ENCODE measurements around the gene GLIPR2.
"Not testable (repeated sequence)": the region's sequence is repeated elsewhere in the genome, so short reads cannot be mapped to it uniquely, and the experiment has no call there.

GLIPR2 gene, protein sequence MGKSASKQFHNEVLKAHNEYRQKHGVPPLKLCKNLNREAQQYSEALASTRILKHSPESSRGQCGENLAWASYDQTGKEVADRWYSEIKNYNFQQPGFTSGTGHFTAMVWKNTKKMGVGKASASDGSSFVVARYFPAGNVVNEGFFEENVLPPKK

GRCh38 chr9:36136272-36136893 lies at the start of gene GLIPR2:
Gene GLIPR2 (plus strand): TSS chr9:36136733. CDS start chr9:36136779, 46 bp downstream.
- DNase-seq: peak; percentile 67

DNA sequence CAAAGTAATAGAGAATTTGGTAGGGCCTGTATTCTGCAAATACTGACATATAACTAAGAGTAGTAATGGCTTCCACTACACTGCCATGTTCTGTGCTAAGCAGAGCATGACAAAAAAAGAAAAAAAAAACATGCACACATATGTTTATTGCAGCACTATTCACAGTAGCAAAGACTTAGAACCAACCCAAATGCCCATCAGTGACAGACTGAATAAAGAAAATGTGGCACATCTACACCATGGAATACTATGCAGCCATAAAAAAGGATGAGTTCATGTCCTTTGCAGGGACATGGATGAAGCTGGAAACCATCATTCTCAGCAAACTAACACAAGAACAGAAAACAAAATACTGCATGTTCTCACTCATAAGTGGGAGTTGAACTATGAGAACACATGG lies 49.5 kb upstream of the GLIPR2 start:
- not testable (repeated sequence) for DNase-seq

DNA sequence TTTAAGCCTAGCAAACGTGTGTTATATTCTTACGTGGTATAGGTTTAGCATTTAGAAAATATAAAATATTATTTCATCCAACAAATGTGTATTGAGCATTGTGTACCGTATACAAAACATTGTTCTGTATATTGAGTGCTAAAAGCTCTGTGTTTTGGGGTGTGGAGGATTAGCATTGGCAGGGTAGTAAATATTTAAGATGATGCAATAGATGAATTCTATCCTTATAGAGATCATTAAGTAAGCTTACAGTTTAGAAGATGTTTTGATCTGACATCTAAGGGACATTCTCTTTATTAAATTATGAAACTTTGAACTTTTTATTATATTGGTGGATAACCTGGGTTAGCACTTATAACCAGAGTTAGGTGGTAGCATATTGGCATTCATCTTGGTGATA lies 48.5 kb upstream of the GLIPR2 start:
- no peak for DNase-seq

GRCh38 chr9:36091026-36091953 lies 45.2 kb upstream of the GLIPR2 start:
- DNase-seq: no peak

GRCh38 chr9:36092014-36092413 lies 44.5 kb upstream of the GLIPR2 start:
- no peak for DNase-seq

DNA sequence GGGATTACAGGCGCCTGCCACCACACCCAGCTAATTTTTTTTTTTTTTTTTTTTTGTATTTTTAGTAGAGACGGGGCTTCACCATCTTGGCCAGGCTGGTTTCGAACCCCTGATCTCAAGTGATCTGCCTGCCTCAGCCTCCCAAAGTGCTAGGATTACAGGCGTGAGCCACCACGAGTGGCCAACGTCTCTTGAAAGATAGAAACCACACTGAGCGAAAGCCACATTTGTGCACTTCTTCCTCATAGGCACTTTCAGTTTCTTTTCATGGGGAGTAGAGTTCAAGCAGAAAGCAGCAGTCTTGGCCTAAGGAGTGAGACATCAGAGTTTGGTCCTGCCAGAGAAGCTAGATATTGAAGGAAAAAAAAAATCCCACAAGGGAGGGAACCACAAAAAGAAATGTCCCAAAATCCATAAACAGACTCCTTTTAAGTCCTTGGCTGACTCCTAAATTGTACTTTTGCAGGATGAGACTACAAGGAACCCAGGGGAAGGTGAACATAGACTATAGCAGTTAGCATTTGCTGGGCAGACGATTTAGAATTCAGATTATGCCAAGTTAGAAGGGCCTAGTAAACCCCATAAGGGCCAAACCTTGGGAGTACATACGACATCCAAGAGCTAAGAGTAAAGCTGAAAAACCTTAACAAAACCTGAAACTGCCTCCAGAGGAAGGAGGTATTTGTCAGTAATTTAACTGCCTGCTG lies 43.9 kb upstream of the GLIPR2 start:
- peak; percentile 58 for DNase-seq

GRCh38 chr9:36093384-36093783 lies 43.1 kb upstream of the GLIPR2 start:
- DNase-seq: no peak

GRCh38 chr9:36099718-36100117 lies 36.8 kb upstream of the GLIPR2 start:
- no peak for DNase-seq

DNA sequence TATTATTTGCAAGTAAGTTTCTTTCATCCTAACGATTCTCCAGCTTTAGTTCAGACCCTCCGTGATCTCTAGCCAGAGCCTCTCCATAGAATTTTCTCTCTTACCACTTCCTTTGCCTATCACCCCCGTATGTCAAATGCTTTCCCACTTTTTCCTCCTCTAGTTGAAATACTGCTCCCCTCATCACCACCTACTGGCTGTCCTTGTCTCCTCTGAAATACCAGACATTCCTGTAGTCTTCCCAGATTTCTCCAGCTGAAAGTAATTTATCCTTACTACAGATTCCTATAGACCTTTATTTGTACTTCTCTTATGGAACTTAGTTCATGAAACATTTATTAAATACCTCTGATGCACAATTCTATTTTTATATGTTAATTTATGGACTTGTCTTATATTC lies 36.0 kb upstream of the GLIPR2 start:
- DNase-seq: no peak

DNA sequence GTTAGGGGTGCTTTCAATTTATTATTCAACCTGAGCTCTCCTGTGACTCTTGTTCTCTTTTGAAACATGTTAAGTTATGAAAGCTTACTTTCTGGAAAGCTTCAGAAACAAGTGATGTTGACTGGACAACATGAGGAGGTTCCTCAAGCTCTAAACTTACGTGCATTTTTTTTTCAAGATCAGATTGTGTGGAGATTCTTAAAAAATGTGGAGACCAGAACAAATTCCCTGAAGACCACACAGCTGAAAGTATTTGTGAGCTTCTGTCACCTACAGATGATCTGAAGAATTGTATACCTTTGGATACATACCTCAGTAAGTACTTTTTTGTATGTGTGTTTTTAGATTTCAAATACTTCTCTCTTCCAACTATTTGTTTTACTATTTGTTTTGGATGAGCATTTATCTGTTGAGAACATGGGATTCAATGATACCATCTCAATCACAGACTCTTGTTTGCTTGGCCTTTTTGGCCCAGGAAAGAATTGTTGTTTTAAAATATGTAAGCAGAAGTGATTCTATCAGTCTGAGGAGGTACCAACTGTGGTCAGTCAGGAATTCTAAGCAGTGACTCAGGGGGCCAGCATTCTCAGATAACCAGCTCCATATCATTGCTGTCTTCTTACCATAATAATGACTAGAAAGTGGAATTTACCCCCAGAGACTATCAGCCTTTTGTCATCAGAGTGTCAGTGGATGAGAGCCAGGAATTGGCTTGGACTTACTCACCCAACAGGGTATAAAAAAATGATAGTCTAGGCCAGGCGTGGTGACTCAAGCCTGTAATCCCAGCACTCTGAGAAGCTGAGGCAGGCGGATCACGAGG lies 34.4 kb upstream of the GLIPR2 start:
- no peak for DNase-seq

- peak; percentile 87 for DNase-seq
These were observed 33.6 kb upstream of the GLIPR2 start for GRCh38 chr9:36102742-36103495.

- no peak for DNase-seq
These were observed 27.5 kb upstream of the GLIPR2 start for GRCh38 chr9:36109071-36109470.

GRCh38 chr9:36110434-36110833 lies 26.1 kb upstream of the GLIPR2 start:
- no peak for DNase-seq

GRCh38 chr9:36112516-36112915 lies 24.0 kb upstream of the GLIPR2 start:
- no peak for DNase-seq

GRCh38 chr9:36113999-36114398 lies 22.5 kb upstream of the GLIPR2 start:
- DNase-seq: no peak

DNA sequence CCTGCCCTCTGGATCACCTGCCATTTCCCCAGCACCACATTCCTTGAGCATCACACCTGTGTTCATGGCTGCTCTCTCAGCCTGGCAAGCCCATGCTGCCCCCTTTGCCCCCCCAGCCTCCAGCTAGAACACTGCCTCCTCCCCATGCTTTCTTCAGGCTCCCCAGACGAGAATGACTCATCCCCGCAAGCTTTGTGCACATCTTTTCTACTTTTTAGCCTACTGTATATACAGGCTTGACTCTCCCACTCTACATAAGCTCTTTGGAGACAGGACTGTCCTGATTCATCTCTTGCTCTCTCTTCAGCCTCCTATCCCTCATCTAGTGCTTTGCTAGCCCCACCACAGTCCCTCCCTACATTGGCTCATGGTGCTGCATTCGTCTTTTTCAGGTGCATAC lies 19.9 kb upstream of the GLIPR2 start:
- no peak for DNase-seq

- DNase-seq: no peak
These were observed 18.3 kb upstream of the GLIPR2 start for GRCh38 chr9:36118201-36118600.

DNA sequence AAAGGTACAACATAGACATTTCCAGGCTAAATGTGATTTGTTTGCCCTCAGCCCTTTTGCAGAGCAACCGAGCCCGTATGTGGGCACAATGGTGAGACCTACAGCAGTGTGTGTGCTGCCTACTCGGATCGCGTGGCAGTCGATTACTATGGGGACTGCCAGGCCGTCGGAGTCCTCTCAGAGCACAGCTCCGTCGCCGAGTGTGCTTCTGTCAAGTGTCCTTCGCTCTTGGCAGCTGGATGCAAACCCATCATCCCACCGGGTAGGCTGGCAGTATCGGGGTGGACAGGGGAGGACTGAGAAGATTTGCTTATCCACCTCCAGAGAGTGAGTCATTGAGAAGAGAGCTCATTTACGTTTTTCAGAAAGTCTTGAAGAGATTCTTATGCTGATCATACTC lies 17.8 kb upstream of the GLIPR2 start:
- DNase-seq: no peak

- no peak for DNase-seq
These were observed 17.1 kb upstream of the GLIPR2 start for GRCh38 chr9:36119476-36119875.

DNA sequence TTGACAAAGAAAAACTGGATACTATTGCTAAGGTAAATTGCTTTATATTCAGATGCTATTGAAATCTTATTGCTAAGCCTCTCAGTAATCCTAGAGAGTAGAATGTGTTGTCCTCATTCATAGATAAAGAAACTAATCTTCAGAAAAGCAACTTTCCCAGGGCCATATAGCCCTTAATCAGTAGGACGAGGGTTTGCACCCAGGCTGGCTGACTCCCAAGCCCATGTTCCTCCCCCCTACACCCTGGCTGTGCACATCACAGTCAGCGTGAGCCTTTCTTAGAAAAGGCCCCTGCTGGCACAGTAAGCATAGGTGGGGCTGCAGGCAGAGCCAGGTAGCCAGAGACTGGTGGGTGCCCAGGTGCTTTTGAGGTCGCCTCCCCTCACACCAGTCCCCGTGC lies 15.8 kb upstream of the GLIPR2 start:
- DNase-seq: no peak

- DNase-seq: no peak
These were observed 14.6 kb upstream of the GLIPR2 start for GRCh38 chr9:36121971-36122370.

GRCh38 chr9:36123515-36123914 lies 13.0 kb upstream of the GLIPR2 start:
- no peak for DNase-seq
